Right atrium auricular region (tissue), 2 donors: ENCODE results near the gene SAMD4A. TPM values are rescaled to one million over a fixed set of nuclear protein-coding genes. Genes with fewer than 3 reads are reported as not detected.

Experiments
- DNase-seq: peaks from one replicate; pipeline ENCODE4 v3.0.0-alpha.2; 2019; ENCODE audit warnings: low spot score
- H3K27ac ChIP-seq, 2 donors: fragments of 200-600 bp; sonication (generic); 1 replicate in 1 of 2; 2 replicates in 1 of 2; pipeline ENCODE4 v1.5.1; 2016 to 2019
- H3K27me3 ChIP-seq, 2 donors: fragments of 200-600 bp; sonication (generic); one replicate each; pipeline versions ENCODE4 v1.5.1 to v1.6.0; 2017 to 2019
- H3K36me3 ChIP-seq: fragments of 200-600 bp; sonication (generic); one replicate; pipeline ENCODE4 v1.5.1; 2016
- H3K4me1 ChIP-seq, 2 donors: fragments of 200-600 bp; sonication (generic); one replicate each; pipeline versions ENCODE4 v1.5.1 to v1.6.0; 2017 to 2019
- H3K4me3 ChIP-seq, 2 donors: fragments of 200-600 bp; sonication (generic); 1 replicate in 1 of 2; 2 replicates in 1 of 2; pipeline ENCODE4 v1.5.1; 2017 to 2019; ENCODE audit warnings: mild to moderate bottlenecking in 1 of 2, moderate library complexity in 1 of 2
- H3K9me3 ChIP-seq, 2 donors: fragments of 200-600 bp; sonication (generic); one replicate each; pipeline ENCODE4 v1.5.1; 2019
- total RNA-seq, 2 donors: library from RNA; depleted of rRNA; stranded (reverse); fragments of >200 nt; gene quantifications; one replicate each; pipeline ENCODE4 v1.1.0, GENCODE V29; 2016
- TF ChIP-seq, protein P1 (sequence below), 2 donors: fragments of 200-600 bp; sonication (generic); IDR thresholded peaks; one replicate each; pipeline ENCODE4 v1.5.1; 2019; ENCODE audit warnings: antibody characterized with exemption in 2 of 2

The SAMD4A gene
- total RNA-seq, 2 donors from 2014 or later, result 74.5 to 102 TPM

DNA sequence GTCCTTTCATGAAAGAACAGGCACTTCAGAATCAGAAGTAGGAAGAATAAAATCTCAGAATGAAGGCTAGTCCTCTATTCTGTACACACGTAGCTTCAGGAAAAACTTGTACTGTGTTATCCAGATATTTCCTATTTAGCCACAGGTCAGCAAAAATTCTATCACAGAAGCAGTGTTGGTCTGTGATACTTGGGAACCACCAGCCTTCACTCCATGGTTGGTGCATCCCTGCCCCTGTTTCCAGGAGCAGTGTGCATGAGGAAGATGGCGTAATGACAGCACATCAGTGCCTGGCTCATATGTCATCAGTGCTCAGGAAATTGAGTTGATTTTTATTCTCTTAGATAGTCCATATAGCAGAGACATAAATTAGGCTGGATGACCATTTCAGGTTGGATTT lies 87.7 kb downstream of the SAMD4A start:
- Histone ChIP-seq H3K9me3 (no peaks in the 10 kb centered on the region), H3K27me3 (no peaks in the 10 kb centered on the region), H3K27ac (peak overlapping the region; percentile 89), H3K4me3 (no peak overlapping the region), H3K4me1 (peaks cover 0 to 68% of the 10 kb centered on the region in 2 donors), H3K36me3 (no peaks in the 10 kb centered on the region)
- TF ChIP-seq, protein P1, sequence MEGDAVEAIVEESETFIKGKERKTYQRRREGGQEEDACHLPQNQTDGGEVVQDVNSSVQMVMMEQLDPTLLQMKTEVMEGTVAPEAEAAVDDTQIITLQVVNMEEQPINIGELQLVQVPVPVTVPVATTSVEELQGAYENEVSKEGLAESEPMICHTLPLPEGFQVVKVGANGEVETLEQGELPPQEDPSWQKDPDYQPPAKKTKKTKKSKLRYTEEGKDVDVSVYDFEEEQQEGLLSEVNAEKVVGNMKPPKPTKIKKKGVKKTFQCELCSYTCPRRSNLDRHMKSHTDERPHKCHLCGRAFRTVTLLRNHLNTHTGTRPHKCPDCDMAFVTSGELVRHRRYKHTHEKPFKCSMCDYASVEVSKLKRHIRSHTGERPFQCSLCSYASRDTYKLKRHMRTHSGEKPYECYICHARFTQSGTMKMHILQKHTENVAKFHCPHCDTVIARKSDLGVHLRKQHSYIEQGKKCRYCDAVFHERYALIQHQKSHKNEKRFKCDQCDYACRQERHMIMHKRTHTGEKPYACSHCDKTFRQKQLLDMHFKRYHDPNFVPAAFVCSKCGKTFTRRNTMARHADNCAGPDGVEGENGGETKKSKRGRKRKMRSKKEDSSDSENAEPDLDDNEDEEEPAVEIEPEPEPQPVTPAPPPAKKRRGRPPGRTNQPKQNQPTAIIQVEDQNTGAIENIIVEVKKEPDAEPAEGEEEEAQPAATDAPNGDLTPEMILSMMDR (IDR thresholded peaks at IDR 0.05), result no peak
- DNase-seq, result no peak

DNA sequence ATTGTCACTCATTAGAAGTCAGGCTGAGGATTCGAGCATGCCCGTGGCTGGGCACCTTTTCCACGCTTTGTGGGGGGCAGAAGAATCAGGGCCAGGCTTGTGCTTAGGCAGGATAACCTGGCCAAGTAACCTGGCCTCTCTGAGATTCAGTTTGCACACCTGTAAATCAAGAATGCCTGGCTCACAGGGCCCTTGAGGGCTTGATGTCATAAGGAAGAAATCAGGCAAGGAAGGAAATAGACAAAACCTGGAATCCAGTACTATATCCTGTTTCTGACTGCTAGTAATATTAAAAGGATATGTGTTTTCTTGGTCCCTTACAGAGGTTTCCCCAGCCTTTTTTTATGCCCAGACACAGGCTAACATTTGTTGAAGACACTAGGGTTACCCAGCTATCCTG lies 91.9 kb downstream of the SAMD4A start:
- H3K4me3 ChIP-seq, result no peak overlapping the region
- peaks cover 0 to 53% of the 10 kb centered on the region in 2 donors for H3K4me1 ChIP-seq
- no peaks in the 10 kb centered on the region for H3K9me3 ChIP-seq
- H3K27me3 ChIP-seq, result no peaks in the 10 kb centered on the region
- TF ChIP-seq, protein P1 (IDR thresholded peaks at IDR 0.05), result no peak
- no peaks in the 10 kb centered on the region for H3K36me3 ChIP-seq
- no peak overlapping the region for H3K27ac ChIP-seq
- DNase-seq, result no peak

GRCh38 chr14:54659365-54659764 lies 92.4 kb downstream of the SAMD4A start:
- no peak overlapping the region for H3K27ac ChIP-seq
- no peaks in the 10 kb centered on the region for H3K36me3 ChIP-seq
- H3K27me3 ChIP-seq, result no peaks in the 10 kb centered on the region
- TF ChIP-seq, protein P1 (IDR thresholded peaks at IDR 0.05), result no peak
- no peak overlapping the region for H3K4me3 ChIP-seq
- H3K9me3 ChIP-seq, result no peaks in the 10 kb centered on the region
- H3K4me1 ChIP-seq, result peaks cover 0 to 47% of the 10 kb centered on the region in 2 donors
- no peak for DNase-seq

- peaks cover 0 to 48% of the 10 kb centered on the region in 2 donors for H3K4me1 ChIP-seq
Observed at GRCh38 chr14:54660604-54661111, 93.7 kb downstream of the SAMD4A start.

GRCh38 chr14:54662491-54663133 lies 95.7 kb downstream of the SAMD4A start:
- Histone ChIP-seq H3K27me3 (no peaks in the 10 kb centered on the region), H3K27ac (no peak overlapping the region), H3K4me1 (peaks cover 0 to 64% of the 10 kb centered on the region in 2 donors), H3K9me3 (no peaks in the 10 kb centered on the region), H3K36me3 (no peaks in the 10 kb centered on the region), H3K4me3 (no peak overlapping the region)
- no peak for DNase-seq
- TF ChIP-seq, protein P1 (IDR thresholded peaks at IDR 0.05), result no peak

More at GRCh38 chr14:54660604-54661111, 93.7 kb downstream of the SAMD4A start:
- no peak for DNase-seq
- no peaks in the 10 kb centered on the region for H3K9me3 ChIP-seq
- H3K36me3 ChIP-seq, result no peaks in the 10 kb centered on the region
- no peaks in the 10 kb centered on the region for H3K27me3 ChIP-seq
- TF ChIP-seq, protein P1 (IDR thresholded peaks at IDR 0.05), result no peak
- H3K4me3 ChIP-seq, result no peak overlapping the region
- no peak overlapping the region for H3K27ac ChIP-seq
